HG02642 (cell line): Measurements from ENCODE around the gene TRPV5.

Experiments
- ATAC-seq: cut with Tn5 transposase; IDR thresholded peaks from one replicate; pipeline ENCODE4 v1.9.1; 2021; ENCODE audit warnings: mild to moderate bottlenecking; ENCODE audit not compliant: unreplicated experiment, poor library complexity

TRPV5 gene

GRCh38 chr7:142913051-142913450 lies 20.5 kb downstream of the TRPV5 start:
- no peak for ATAC-seq

DNA sequence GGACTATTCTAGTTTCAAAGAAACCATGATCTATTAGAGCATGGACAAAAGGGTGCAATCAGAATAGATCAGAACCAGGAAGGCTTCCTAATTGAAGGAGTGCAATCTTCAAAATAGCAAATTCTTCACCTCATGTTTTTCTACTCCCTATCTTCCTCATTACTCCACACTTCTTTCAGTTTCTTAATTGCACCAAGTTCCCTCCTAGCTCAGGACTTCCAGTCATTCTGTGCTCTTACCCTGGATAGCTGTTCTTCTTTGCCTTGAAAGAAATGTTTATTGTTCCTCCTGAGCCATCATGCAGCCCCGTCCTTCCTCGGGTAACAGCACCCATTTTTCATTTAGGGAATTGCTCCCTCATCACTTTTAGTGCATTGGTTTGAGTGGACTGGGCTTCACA lies 23.1 kb downstream of the TRPV5 start:
- ATAC-seq, result no peak

DNA sequence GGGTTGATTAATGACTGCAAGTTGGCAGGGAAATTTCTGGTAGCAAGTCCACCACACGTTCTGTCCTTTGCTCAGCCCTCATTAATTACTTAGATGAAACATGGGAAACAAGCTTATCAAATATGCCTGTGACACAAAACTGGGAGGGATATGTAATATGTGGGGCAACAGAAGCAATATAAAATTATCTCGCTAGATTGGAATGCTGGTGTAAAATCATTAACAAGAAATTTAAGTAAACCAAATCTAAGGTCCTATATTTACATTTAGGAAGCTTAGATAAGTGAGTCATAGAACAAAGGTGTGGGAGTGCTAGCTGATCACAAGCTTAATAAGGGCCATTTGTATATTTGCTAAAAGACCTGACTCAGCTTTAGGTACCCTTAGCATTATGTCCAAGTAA lies 23.5 kb downstream of the TRPV5 start:
- no peak for ATAC-seq

GRCh38 chr7:142908921-142909890 lies 24.3 kb downstream of the TRPV5 start:
- ATAC-seq, result no peak

GRCh38 chr7:142908290-142908689 lies 25.3 kb downstream of the TRPV5 start:
- no peak for ATAC-seq

- ATAC-seq, result no peak
Observed at GRCh38 chr7:142906643-142907042, 26.9 kb downstream of the TRPV5 start.

- no peak for ATAC-seq
Observed at GRCh38 chr7:142905759-142906158, 27.8 kb downstream of the TRPV5 start.

- ATAC-seq, result no peak
Observed at GRCh38 chr7:142904128-142904527, 29.4 kb downstream of the TRPV5 start.

DNA sequence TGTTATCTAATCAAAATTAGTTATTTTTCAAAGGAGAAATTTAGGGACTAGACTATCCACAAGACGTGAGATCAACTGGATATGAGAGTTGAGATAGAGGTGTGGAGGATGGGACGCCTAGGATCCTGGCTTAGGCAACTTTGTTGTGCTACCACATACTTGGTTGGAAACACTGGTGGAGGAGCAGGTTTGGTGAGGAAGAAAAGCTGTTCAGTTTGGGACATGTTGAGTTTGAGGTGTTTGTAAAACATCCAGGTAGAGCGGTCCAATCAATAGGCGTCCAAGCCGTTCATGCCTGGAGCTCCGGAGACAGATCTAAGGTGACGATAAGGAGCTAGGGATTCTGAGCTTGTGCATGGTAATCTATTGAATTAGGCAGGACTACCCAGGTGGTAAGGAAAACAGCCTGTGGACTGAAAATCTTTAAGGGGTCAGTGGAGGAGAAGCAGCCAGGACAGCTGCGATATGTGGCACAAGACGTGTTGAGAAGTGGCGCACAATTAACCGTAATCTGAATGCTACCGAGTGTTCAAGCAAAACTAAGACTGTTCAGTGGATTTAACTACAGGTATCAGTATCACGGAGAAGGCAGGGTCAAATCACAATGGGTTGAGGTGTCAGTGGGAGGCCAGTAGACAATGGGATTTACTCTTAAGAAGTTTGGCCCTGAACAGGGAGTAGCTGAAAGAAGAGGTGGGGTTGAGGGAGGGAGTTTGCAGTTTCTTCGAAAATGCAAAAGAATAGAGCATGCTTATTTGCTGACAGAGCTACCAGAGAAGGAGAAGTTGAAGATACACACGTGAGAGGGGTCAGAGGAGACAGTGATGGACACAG lies 31.9 kb downstream of the TRPV5 start:
- no peak for ATAC-seq

GRCh38 chr7:142899661-142900060 lies 33.9 kb downstream of the TRPV5 start:
- ATAC-seq, result no peak

DNA sequence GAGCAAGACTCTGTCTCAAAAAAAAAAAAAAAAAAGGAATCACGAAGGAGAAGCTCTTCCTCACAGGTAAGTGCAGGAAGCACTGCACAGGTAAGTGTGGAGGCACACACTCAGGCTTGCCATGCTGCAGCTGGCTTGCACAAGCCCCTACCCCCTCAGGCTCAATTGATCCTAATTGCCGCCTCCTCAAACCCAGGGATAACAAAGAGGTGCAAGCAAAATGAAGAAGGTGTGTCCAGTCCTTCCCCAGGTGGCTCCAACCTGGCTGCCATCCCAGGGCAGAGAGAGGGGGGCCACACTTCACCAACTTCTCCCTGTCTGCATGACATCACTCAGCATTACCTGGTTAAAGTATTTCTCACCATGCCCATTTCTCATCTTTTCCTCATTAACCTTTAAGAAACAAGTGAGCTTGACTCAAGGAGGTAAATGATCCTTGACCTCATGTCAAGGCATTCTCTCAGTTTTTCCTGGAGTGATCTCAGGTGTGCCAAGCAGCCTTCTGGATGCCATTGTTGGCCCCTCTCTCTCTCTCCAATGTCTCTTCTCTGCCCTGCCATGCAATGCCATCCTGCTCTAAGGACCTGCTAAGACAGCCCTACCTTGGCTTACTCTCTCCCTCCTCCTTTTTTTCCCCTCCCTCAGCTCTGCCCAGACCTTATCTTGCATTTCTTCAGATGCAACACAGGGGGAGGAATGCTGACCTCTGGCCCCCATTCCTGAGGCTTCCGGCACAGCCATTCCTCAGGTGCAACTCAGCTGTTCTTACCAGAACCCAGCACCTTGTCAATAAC lies 35.0 kb downstream of the TRPV5 start:
- no peak for ATAC-seq

- no peak for ATAC-seq
Observed at GRCh38 chr7:142897691-142898090, 35.9 kb downstream of the TRPV5 start.

DNA sequence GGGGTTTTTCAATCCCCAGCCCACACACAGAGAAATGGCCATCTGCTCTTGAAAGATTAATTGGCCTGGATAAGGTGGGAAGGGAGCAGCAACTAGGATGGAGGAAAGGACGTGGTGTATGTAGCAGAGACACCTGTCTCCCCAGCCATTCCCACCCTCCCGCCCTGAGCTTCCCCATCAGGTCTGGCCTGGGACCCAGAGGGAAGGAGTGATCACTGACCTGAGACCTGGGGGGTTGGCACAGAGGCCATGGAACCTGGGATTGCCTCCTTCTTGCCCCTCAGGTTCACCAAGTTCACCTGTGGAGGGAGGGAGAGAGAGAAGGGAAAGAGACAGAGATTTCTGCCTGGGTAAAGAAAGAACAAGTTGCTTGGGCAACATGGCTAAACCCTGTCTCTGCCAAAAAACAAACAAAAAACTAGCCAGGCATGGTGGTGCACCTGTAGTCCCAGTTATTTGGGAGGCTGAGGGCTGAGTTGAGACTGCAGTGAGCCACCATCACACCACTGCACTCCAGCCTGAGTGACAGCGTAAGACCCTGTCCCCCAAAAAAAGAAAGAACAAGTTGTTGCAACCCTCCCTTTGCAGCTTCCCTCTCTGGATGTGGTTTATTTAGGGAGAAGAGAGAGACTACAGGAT lies 36.7 kb downstream of the TRPV5 start:
- ATAC-seq, result no peak

GRCh38 chr7:142896151-142896550 lies 37.4 kb downstream of the TRPV5 start:
- no peak for ATAC-seq

DNA sequence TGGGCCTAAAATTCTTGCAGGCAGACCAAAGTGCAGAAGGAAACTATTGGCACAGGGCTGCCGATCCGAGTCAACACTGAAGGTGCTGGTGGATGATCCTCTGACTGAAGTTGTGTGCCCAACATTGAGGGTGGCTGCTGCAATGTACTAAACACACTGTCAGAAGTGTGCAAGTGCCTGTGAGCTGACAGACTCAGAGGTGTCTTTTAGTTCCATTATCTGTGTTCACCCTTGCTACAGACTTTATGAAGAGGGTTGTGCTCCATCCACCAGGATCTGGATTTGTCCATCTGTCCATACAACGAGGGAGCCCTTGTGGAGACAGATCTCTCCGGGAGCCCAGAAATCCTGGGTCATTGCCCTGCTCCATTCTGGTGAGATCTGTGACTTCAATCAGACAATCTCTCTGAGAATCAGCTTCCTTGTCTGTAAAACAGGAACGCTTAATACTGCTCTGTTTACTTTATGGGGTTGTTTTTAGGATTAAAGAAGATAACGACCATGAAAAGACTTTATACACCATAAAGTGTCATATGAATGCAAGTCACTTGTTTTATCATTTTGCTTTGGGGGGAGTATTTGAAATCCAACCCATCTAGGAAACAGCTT lies 38.5 kb downstream of the TRPV5 start:
- ATAC-seq, result no peak

DNA sequence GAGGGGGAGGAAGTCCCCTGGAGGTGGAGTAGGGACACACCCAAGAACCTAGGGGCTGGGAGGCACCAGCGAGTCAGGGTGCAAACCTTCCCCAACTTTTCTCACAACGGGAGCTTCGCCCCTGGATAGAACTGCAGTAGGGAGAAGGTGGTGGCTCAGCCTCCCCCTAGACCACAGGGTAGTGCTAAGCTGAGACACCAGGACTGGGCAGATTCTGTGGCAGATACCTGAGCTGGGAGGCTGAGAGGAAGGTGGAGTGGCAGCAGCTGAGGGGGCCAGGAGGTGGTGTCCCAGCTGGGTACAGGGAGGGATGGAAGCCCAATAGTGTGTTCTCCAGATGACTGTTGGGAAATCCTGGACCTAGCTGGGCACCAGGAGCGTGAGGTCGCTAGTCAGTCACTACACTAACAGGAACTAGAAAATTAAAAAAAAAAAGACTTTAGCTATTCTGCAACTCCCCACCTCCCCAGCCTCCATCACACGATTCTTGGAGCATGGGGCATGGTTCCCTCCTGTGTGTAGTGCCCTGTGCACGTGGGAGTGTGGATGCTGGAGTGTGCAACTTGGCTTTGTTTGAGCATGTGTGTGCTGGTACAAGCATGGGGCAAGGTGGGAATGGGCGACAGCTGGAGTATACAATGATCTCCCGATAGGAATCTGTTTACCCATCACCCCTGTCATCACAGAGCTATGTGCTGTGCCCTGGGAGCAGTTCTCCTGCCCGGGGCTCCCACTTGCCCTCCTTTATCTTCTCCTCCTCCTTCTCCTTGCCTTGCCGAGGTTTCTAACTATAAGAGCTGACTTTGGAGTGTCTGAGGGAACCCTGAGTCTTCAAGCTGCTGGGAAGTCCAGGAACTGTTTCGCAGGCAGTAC lies 39.2 kb downstream of the TRPV5 start:
- ATAC-seq, result no peak

GRCh38 chr7:142892951-142893350 lies 40.6 kb downstream of the TRPV5 start:
- no peak for ATAC-seq

GRCh38 chr7:142891490-142892082 lies 42.0 kb downstream of the TRPV5 start:
- ATAC-seq, result no peak
